SK-N-SH treated with all-trans-retinoic acid at 6 μM for 48 hours (cell line): ENCODE data around the gene PRKCZ.

ENCODE experiments used
- ATAC-seq: fragments of 200-7000 bp; cut with Tn5 transposase; 3 replicates; pipeline ENCODE4 v1.9.1; 2020; ENCODE audit warnings: mild to moderate bottlenecking, moderate library complexity
- ARNTL ChIP-seq: fragments of 450-650 bp; formaldehyde crosslinking; IDR thresholded peaks from 2 replicates; pipeline ENCODE4 v1.5.0; 2020; ENCODE audit warnings: low read depth, mild to moderate bottlenecking, moderate library complexity, borderline replicate concordance
- BACH2 ChIP-seq: fragments of 250-450 bp; sonication (Bioruptor Pico); IDR thresholded peaks from 2 replicates; pipeline ENCODE4 v1.9.0; 2021; ENCODE audit warnings: mild to moderate bottlenecking, borderline replicate concordance
- CSDC2 ChIP-seq: fragments of 250-450 bp; sonication (Bioruptor Pico); IDR thresholded peaks from 2 replicates; pipeline ENCODE4 v1.5.0; 2020; ENCODE audit warnings: mild to moderate bottlenecking, moderate library complexity
- CSRNP3 ChIP-seq: fragments of 250-450 bp; sonication (Bioruptor Pico); IDR thresholded peaks from 2 replicates; pipeline ENCODE4 v1.5.1; 2021; ENCODE audit warnings: mild to moderate bottlenecking, moderate library complexity
- ESRRG ChIP-seq: fragments of 250-450 bp; sonication (Bioruptor Pico); IDR thresholded peaks from 2 replicates; pipeline ENCODE4 v1.6.1; 2021; ENCODE audit warnings: mild to moderate bottlenecking
- ISL1 ChIP-seq: fragments of 250-450 bp; sonication (Bioruptor Pico); IDR thresholded peaks from 2 replicates; pipeline ENCODE4 v2.1.2; 2022; ENCODE audit warnings: mild to moderate bottlenecking, moderate library complexity
- OSR1 ChIP-seq: fragments of 250-450 bp; sonication (Bioruptor Pico); IDR thresholded peaks from 2 replicates; pipeline ENCODE4 v1.8.0; 2022; ENCODE audit warnings: moderate library complexity, mild to moderate bottlenecking, inconsistent platforms
- PATZ1 ChIP-seq: fragments of 250-450 bp; sonication (Bioruptor Pico); IDR thresholded peaks from 2 replicates; pipeline ENCODE4 v1.8.0; 2020; ENCODE audit warnings: mild to moderate bottlenecking, moderate library complexity, borderline replicate concordance
- PPARA ChIP-seq: fragments of 250-450 bp; sonication (Bioruptor Pico); IDR thresholded peaks from 2 replicates; pipeline ENCODE4 v1.5.0; 2020; ENCODE audit warnings: mild to moderate bottlenecking, borderline replicate concordance
- RARB ChIP-seq: fragments of 250-450 bp; sonication (Bioruptor Pico); IDR thresholded peaks from 2 replicates; pipeline ENCODE4 v1.8.0; 2021; ENCODE audit warnings: mild to moderate bottlenecking, moderate library complexity
- SNAI2 ChIP-seq: fragments of 250-450 bp; sonication (Bioruptor Pico); IDR thresholded peaks from 2 replicates; pipeline ENCODE4 v1.5.0; 2020; ENCODE audit warnings: mild to moderate bottlenecking, moderate library complexity
- TCF4 ChIP-seq: fragments of 250-450 bp; sonication (Bioruptor Pico); IDR thresholded peaks from 2 replicates; pipeline ENCODE4 v1.8.0; 2021; ENCODE audit warnings: mild to moderate bottlenecking, moderate library complexity, borderline replicate concordance
- TOX ChIP-seq: fragments of 250-450 bp; sonication (Bioruptor Pico); IDR thresholded peaks from 2 replicates; pipeline ENCODE4 v1.8.0; 2021; ENCODE audit warnings: mild to moderate bottlenecking, moderate library complexity, borderline replicate concordance
- TSHZ2 ChIP-seq: fragments of 250-450 bp; sonication (Bioruptor Pico); IDR thresholded peaks from 2 replicates; pipeline ENCODE4 v1.5.0; 2020; ENCODE audit warnings: mild to moderate bottlenecking, moderate library complexity
- ZC3H10 ChIP-seq: fragments of 250-450 bp; sonication (Bioruptor Pico); IDR thresholded peaks from 2 replicates; pipeline ENCODE4 v1.5.1; 2021; ENCODE audit warnings: mild to moderate bottlenecking, moderate library complexity
- ZFP3 ChIP-seq: fragments of 250-450 bp; sonication (Bioruptor Pico); IDR thresholded peaks from 2 replicates; pipeline ENCODE4 v1.5.0; 2020; ENCODE audit warnings: mild to moderate bottlenecking, moderate library complexity
- ZFP30 ChIP-seq: fragments of 450-650 bp; formaldehyde crosslinking; IDR thresholded peaks from 2 replicates; pipeline ENCODE4 v1.5.0; 2022; ENCODE audit warnings: mild to moderate bottlenecking, moderate library complexity
- ZNF565 ChIP-seq: fragments of 450-650 bp; formaldehyde crosslinking; conservative IDR thresholded peaks from 2 replicates; pipeline ENCODE4 v1.5.0; 2020; ENCODE audit warnings: low read depth, mild to moderate bottlenecking, moderate library complexity
- ZNF70 ChIP-seq: fragments of 450-650 bp; formaldehyde crosslinking; IDR thresholded peaks from 2 replicates; pipeline ENCODE4 v1.5.0; 2020; ENCODE audit warnings: mild to moderate bottlenecking, moderate library complexity
- ZNF8 ChIP-seq: fragments of 450-650 bp; formaldehyde crosslinking; IDR thresholded peaks from 2 replicates; pipeline ENCODE4 v1.5.0; 2020; ENCODE audit warnings: mild to moderate bottlenecking, moderate library complexity
- TF ChIP-seq, protein P1 (sequence below): fragments of 250-450 bp; sonication (Bioruptor Pico); IDR thresholded peaks from 2 replicates; pipeline ENCODE4 v1.5.1; 2020; ENCODE audit warnings: low read depth, mild to moderate bottlenecking, moderate library complexity
- TF ChIP-seq, protein P2 (sequence below): fragments of 250-450 bp; sonication (Bioruptor Pico); IDR thresholded peaks from 2 replicates; pipeline ENCODE4 v1.8.0; 2021; ENCODE audit warnings: low read depth, mild to moderate bottlenecking, moderate library complexity, borderline replicate concordance

Gene PRKCZ

GRCh38 chr1:2216767-2217058 lies 166.5 kb downstream of the PRKCZ start:
- TF ChIP-seq TCF4 (no peak), OSR1 (CRISPR knock-in tag) (no peak), ESRRG (CRISPR knock-in tag) (no peak), ZNF8 (no peak), TOX (no peak), ZC3H10 (CRISPR knock-in tag) (no peak), ZNF565 (CRISPR knock-in tag) (no peak), ZNF70 (CRISPR knock-in tag) (no peak), ISL1 (no peak), PATZ1 (no peak), PPARA (no peak), ZFP3 (CRISPR knock-in tag) (no peak), RARB (CRISPR knock-in tag) (no peak), ZFP30 (no peak)
- TF ChIP-seq, protein P1, sequence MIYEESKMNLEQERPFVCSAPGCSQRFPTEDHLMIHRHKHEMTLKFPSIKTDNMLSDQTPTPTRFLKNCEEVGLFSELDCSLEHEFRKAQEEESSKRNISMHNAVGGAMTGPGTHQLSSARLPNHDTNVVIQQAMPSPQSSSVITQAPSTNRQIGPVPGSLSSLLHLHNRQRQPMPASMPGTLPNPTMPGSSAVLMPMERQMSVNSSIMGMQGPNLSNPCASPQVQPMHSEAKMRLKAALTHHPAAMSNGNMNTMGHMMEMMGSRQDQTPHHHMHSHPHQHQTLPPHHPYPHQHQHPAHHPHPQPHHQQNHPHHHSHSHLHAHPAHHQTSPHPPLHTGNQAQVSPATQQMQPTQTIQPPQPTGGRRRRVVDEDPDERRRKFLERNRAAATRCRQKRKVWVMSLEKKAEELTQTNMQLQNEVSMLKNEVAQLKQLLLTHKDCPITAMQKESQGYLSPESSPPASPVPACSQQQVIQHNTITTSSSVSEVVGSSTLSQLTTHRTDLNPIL (CRISPR knock-in tag) = no peak
- ATAC-seq = no peak

GRCh38 chr1:2221271-2221670 lies 171.1 kb downstream of the PRKCZ start:
- TF ChIP-seq PPARA (no peak), ZC3H10 (CRISPR knock-in tag) (no peak), ISL1 (no peak), ZFP3 (CRISPR knock-in tag) (no peak), RARB (CRISPR knock-in tag) (no peak), CSRNP3 (CRISPR knock-in tag) (no peak), ZFP30 (no peak), OSR1 (CRISPR knock-in tag) (no peak), SNAI2 (CRISPR knock-in tag) (no peak)
- TF ChIP-seq, protein P2, sequence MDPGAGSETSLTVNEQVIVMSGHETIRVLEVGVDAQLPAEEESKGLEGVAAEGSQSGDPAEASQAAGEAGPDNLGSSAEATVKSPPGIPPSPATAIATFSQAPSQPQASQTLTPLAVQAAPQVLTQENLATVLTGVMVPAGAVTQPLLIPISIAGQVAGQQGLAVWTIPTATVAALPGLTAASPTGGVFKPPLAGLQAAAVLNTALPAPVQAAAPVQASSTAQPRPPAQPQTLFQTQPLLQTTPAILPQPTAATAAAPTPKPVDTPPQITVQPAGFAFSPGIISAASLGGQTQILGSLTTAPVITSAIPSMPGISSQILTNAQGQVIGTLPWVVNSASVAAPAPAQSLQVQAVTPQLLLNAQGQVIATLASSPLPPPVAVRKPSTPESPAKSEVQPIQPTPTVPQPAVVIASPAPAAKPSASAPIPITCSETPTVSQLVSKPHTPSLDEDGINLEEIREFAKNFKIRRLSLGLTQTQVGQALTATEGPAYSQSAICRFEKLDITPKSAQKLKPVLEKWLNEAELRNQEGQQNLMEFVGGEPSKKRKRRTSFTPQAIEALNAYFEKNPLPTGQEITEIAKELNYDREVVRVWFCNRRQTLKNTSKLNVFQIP (CRISPR knock-in tag) = no peak
- TF ChIP-seq, protein P1 (CRISPR knock-in tag) = no peak
- ATAC-seq = no peak

GRCh38 chr1:2224170-2224584 lies 174.0 kb downstream of the PRKCZ start:
- ATAC-seq = no peak
- TF ChIP-seq ISL1 = no peak
- no peak for TF ChIP-seq PPARA
- no peak for TF ChIP-seq TSHZ2 (CRISPR knock-in tag)
- no peak for TF ChIP-seq OSR1 (CRISPR knock-in tag)
- TF ChIP-seq, protein P2 (CRISPR knock-in tag) = no peak
- TF ChIP-seq, protein P1 (CRISPR knock-in tag) = no peak
- TF ChIP-seq ARNTL = no peak
- no peak for TF ChIP-seq ZNF8
- TF ChIP-seq SNAI2 (CRISPR knock-in tag) = no peak
- TF ChIP-seq ZFP3 (CRISPR knock-in tag) = no peak
- no peak for TF ChIP-seq ZNF565 (CRISPR knock-in tag)
- TF ChIP-seq ZC3H10 (CRISPR knock-in tag) = no peak
- TF ChIP-seq CSDC2 = no peak
- no peak for TF ChIP-seq BACH2 (CRISPR knock-in tag)
- no peak for TF ChIP-seq TCF4
